K562 (cell line): Measurements from ENCODE around the gene CACNA2D3.

Experiments
- CTCF ChIP-seq, 3 experiments: IDR thresholded peaks in 2 of 3; conservative IDR thresholded peaks in 1 of 3; 2 replicates each; pipeline ENCODE4 v1.5.1; 2011 to 2012; ENCODE audit warnings: low read length in 3 of 3, mild to moderate bottlenecking in 3 of 3, control low read depth in 2 of 3, improper control_type of control experiment in 1 of 3, inconsistent platforms in 1 of 3, low read depth in 1 of 3, mixed read lengths in 1 of 3, moderate library complexity in 1 of 3; ENCODE audit not compliant: insufficient read depth in 2 of 3
- KHSRP ChIP-seq: fragments of 450-650 bp; IDR thresholded peaks from 2 replicates; pipeline ENCODE4 v1.6.1; 2017
- POLR2A ChIP-seq: fragments of 450-650 bp; conservative IDR thresholded peaks from 2 replicates; pipeline ENCODE4 v1.6.1; 2016
- REST ChIP-seq, 2 experiments: fragments of 450-650 bp; formaldehyde crosslinking in 1 of 2; IDR thresholded peaks; 2 replicates each; pipeline versions ENCODE4 v1.4.0 to v1.6.1; 2014 to 2020; ENCODE audit warnings: mild to moderate bottlenecking in 2 of 2, borderline replicate concordance in 1 of 2, low read depth in 1 of 2

- TF ChIP-seq REST (IDR thresholded peaks at IDR 0.05; ENCODE audit: borderline replicate concordance) (no peak), REST (CRISPR knock-in tag; IDR thresholded peaks at IDR 0.05; ENCODE audit: low read depth) (no peak), CTCF (IDR thresholded peaks at IDR 0.05 in 2 of 3, conservative IDR thresholded peaks at IDR 0.05 in 1 of 3; ENCODE audit: insufficient read depth in 2 of 3, low read depth in 1 of 3, low read length in 3 of 3) (no peak), KHSRP (no peak), POLR2A (no peak)
Measured at GRCh38 chr3:54647721-54648120, 525.4 kb downstream of the CACNA2D3 start.
